GM19468 (cell line): ENCODE data around the gene MARK4.
"Not testable (repeated sequence)": the region's sequence is repeated elsewhere in the genome, so short reads cannot be mapped to it uniquely, and the experiment has no call there.

Source experiments
- ATAC-seq: cut with Tn5 transposase; IDR thresholded peaks from one replicate; pipeline ENCODE4 v1.9.1; 2021; ENCODE audit warnings: mild to moderate bottlenecking, moderate library complexity, moderate number of reproducible peaks; ENCODE audit not compliant: unreplicated experiment; ENCODE audit errors: extremely low read depth

The MARK4 gene

GRCh38 chr19:45250832-45251451, at the start of gene MARK4:
Gene MARK4, plus strand, starts transcription at chr19:45251271. Its CDS starts 318 bp downstream, at chr19:45251589.
- ATAC-seq: no peak

GRCh38 chr19:45202637-45203036, 48.4 kb upstream of the MARK4 start:
- no peak for ATAC-seq

GRCh38 chr19:45205810-45206209, 45.3 kb upstream of the MARK4 start:
- no peak for ATAC-seq

- no peak for ATAC-seq
Measured at GRCh38 chr19:45206328-45206727, 44.7 kb upstream of the MARK4 start.

- ATAC-seq: no peak
Measured at GRCh38 chr19:45211751-45212381, 39.2 kb upstream of the MARK4 start.

- no peak for ATAC-seq
Measured at GRCh38 chr19:45213031-45213430, 38.0 kb upstream of the MARK4 start.

- ATAC-seq: no peak
Measured at GRCh38 chr19:45215391-45216191, 35.5 kb upstream of the MARK4 start.

- no peak for ATAC-seq
Measured at GRCh38 chr19:45216667-45217066, 34.4 kb upstream of the MARK4 start.

- no peak for ATAC-seq
Measured at GRCh38 chr19:45217193-45217956, 33.7 kb upstream of the MARK4 start.

GRCh38 chr19:45217957-45218334, 33.1 kb upstream of the MARK4 start:
- ATAC-seq: no peak

GRCh38 chr19:45218426-45218825, 32.6 kb upstream of the MARK4 start:
- ATAC-seq: no peak

GRCh38 chr19:45218911-45219743, 31.9 kb upstream of the MARK4 start:
- ATAC-seq: no peak

- ATAC-seq: no peak
Measured at GRCh38 chr19:45222724-45223123, 28.3 kb upstream of the MARK4 start.

- ATAC-seq: no peak
Measured at GRCh38 chr19:45223879-45224278, 27.2 kb upstream of the MARK4 start.

- ATAC-seq: no peak
Measured at GRCh38 chr19:45224645-45225044, 26.4 kb upstream of the MARK4 start.

- ATAC-seq: not testable (repeated sequence)
Measured at GRCh38 chr19:45229056-45229455, 22.0 kb upstream of the MARK4 start.

- ATAC-seq: no peak
Measured at GRCh38 chr19:45231891-45232290, 19.2 kb upstream of the MARK4 start.

GRCh38 chr19:45234089-45234869, 16.8 kb upstream of the MARK4 start:
- ATAC-seq: no peak

- ATAC-seq: no peak
Measured at GRCh38 chr19:45235485-45235884, 15.6 kb upstream of the MARK4 start.
